HepG2 (cell line): Measurements from ENCODE around the gene PMS2. TPM values are rescaled to one million over a fixed set of nuclear protein-coding genes. Genes with fewer than 3 reads are reported as not detected.

Experiments used
- ATAC-seq: fragments of 200-7000 bp; cut with Tn5 transposase; 3 replicates; pipeline ENCODE4 v1.9.1; 2020; ENCODE audit warnings: mild to moderate bottlenecking, moderate library complexity
- BruUV-seq: library from RNA; stranded (reverse); fragments of 400-500 nt; replicated peaks from 2 replicates; lab custom pipeline; 2021; lab: Mats Ljungman, UMichigan
- CTCF ChIA-PET: fragments of 300-600 bp; formaldehyde crosslinking; extraction: SDS; loops from one replicate; lab custom pipeline; 2021; ENCODE audit warnings: low total read pairs, inconsistent platforms, low intra/inter-chr PET ratio; lab: Yijun Ruan, JAX
- POLR2A ChIA-PET: fragments of 350-600 bp; sonication (Branson Sonifier 250); formaldehyde crosslinking; loops from one replicate; lab custom pipeline; 2020; ENCODE audit warnings: antibody characterized with exemption, inconsistent platforms; lab: Yijun Ruan, JAX
- DNase-seq: peaks from one replicate; pipeline ENCODE4 v3.0.0-alpha.2; 2015; ENCODE audit warnings: low spot score
- FAIRE-seq: peaks from 3 replicates; lab custom pipeline; 2011; peaks lifted over from hg19 to GRCh38; lab: Jason Lieb, UNC
- H2AFZ ChIP-seq: one replicate; pipeline ENCODE4 v1.6.1; 2011; ENCODE audit warnings: low read length, inconsistent platforms
- H3K27ac ChIP-seq: fragments of 300-600 bp; 3 replicates; pipeline ENCODE4 v1.8.0; 2011; ENCODE audit warnings: mixed run types, mild to moderate bottlenecking, mixed read lengths, low read length, inconsistent platforms; ENCODE audit not compliant: insufficient read depth; ENCODE audit errors: extremely low read length
- H3K27me3 ChIP-seq, 2 experiments: fragments of 200-600 bp in 1 of 2; 2 replicates in 1 of 2; 3 replicates in 1 of 2; pipeline versions ENCODE4 v1.6.0 to v1.8.0; 2011; ENCODE audit warnings: low read length in 2 of 2, mild to moderate bottlenecking in 2 of 2, moderate library complexity in 2 of 2, inconsistent platforms in 1 of 2; ENCODE audit not compliant: insufficient read depth in 2 of 2, control insufficient read depth in 1 of 2
- H3K36me3 ChIP-seq, 2 experiments: fragments of 200-600 bp in 1 of 2; replicated peaks in 1 of 2; 2 replicates in 1 of 2; 3 replicates in 1 of 2; pipeline versions ENCODE4 v1.5.1 to v1.8.0; 2011; ENCODE audit warnings: low read length in 2 of 2, inconsistent platforms in 1 of 2; ENCODE audit not compliant: insufficient read depth in 2 of 2, control insufficient read depth in 1 of 2
- H3K4me1 ChIP-seq: 2 replicates; pipeline ENCODE4 v1.5.1; 2012; ENCODE audit warnings: low read length, inconsistent platforms; ENCODE audit not compliant: insufficient read depth
- H3K4me2 ChIP-seq: 2 replicates; pipeline ENCODE4 v1.6.0; 2011; ENCODE audit warnings: low read depth, low read length, inconsistent platforms
- H3K4me3 ChIP-seq, 3 experiments: fragments of 200-600 bp in 1 of 3; sonication (generic), shearing (Covaris generic) in 1 of 3; replicated peaks in 1 of 3; 2 replicates each; pipeline ENCODE4 v1.5.1; 2011 to 2016; ENCODE audit warnings: low read length in 3 of 3, inconsistent platforms in 2 of 3, low read depth in 2 of 3, mild to moderate bottlenecking in 2 of 3, control low read depth in 1 of 3, mixed read lengths in 1 of 3; ENCODE audit not compliant: insufficient read depth in 1 of 3
- H3K79me2 ChIP-seq: one replicate; pipeline ENCODE4 v1.6.1; 2011; ENCODE audit warnings: low read length, inconsistent platforms; ENCODE audit not compliant: insufficient read depth
- H3K9ac ChIP-seq: 2 replicates; pipeline ENCODE4 v1.6.0; 2011; ENCODE audit warnings: mild to moderate bottlenecking, low read depth, low read length, inconsistent platforms; ENCODE audit not compliant: insufficient read depth
- H3K9me3 ChIP-seq: 2 replicates; pipeline ENCODE4 v1.5.1; 2012; ENCODE audit warnings: mild to moderate bottlenecking, low read length
- H4K20me1 ChIP-seq: 2 replicates; pipeline ENCODE4 v1.6.0; 2011; ENCODE audit warnings: inconsistent platforms, mild to moderate bottlenecking, low read length, moderate library complexity; ENCODE audit not compliant: insufficient read depth
- ASH2L ChIP-seq: fragments of 300-600, 200-600 bp; sonication (generic); IDR thresholded peaks from 2 replicates; pipeline ENCODE4 v1.7.0; 2017; ENCODE audit warnings: low read depth, mild to moderate bottlenecking, moderate library complexity, mixed read lengths, low read length; ENCODE audit not compliant: insufficient read length
- ATM ChIP-seq: fragments of 450-650 bp; IDR thresholded peaks from 2 replicates; pipeline ENCODE4 v1.7.1; 2017; ENCODE audit warnings: mild to moderate bottlenecking, borderline replicate concordance
- CBFB ChIP-seq: sonication (generic); formaldehyde crosslinking; IDR thresholded peaks from 2 replicates; pipeline ENCODE4 v1.4.0; 2020; ENCODE audit warnings: missing genetic modification reagents
- HOXD1 ChIP-seq: sonication (generic); formaldehyde crosslinking; IDR thresholded peaks from 2 replicates; pipeline ENCODE4 v1.5.0; 2020; ENCODE audit warnings: missing genetic modification reagents
- ISX ChIP-seq: sonication (generic); formaldehyde crosslinking; conservative IDR thresholded peaks from 2 replicates; pipeline ENCODE4 v1.5.0; 2020; ENCODE audit warnings: missing genetic modification reagents
- KMT2A ChIP-seq: sonication (generic); formaldehyde crosslinking; IDR thresholded peaks from 2 replicates; pipeline ENCODE4 v1.4.0; 2020; ENCODE audit warnings: missing genetic modification reagents
- MBNL3 ChIP-seq: fragments of 250-450 bp; sonication (Bioruptor Pico); conservative IDR thresholded peaks from 2 replicates; pipeline ENCODE4 v1.8.0; 2022; ENCODE audit warnings: mild to moderate bottlenecking, inconsistent platforms
- MYC ChIP-seq: sonication (generic); formaldehyde crosslinking; IDR thresholded peaks from 2 replicates; pipeline ENCODE4 v1.9.0; 2021; ENCODE audit warnings: missing genetic modification reagents, borderline replicate concordance
- SALL1 ChIP-seq: sonication (generic); formaldehyde crosslinking; IDR thresholded peaks from 2 replicates; pipeline ENCODE4 v1.8.0; 2022; ENCODE audit warnings: mild to moderate bottlenecking, missing genetic modification reagents
- SCMH1 ChIP-seq: sonication (generic); formaldehyde crosslinking; IDR thresholded peaks from 2 replicates; pipeline ENCODE4 v1.9.0; 2021; ENCODE audit warnings: missing genetic modification reagents, mild to moderate bottlenecking, borderline replicate concordance
- ZBTB33 ChIP-seq: sonication (generic); formaldehyde crosslinking; IDR thresholded peaks from 2 replicates; pipeline ENCODE4 v1.4.0; 2020; ENCODE audit warnings: missing genetic modification reagents
- ZNF629 ChIP-seq: sonication (generic); formaldehyde crosslinking; conservative IDR thresholded peaks from 2 replicates; pipeline ENCODE4 v1.5.0; 2020; ENCODE audit warnings: missing genetic modification reagents
- ZNF678 ChIP-seq: sonication (generic); formaldehyde crosslinking; IDR thresholded peaks from 2 replicates; pipeline ENCODE4 v1.4.0; 2020; ENCODE audit warnings: mild to moderate bottlenecking, missing genetic modification reagents
- ZNF703 ChIP-seq: sonication (generic); formaldehyde crosslinking; IDR thresholded peaks from 2 replicates; pipeline ENCODE4 v1.5.1; 2020; ENCODE audit warnings: missing genetic modification reagents, mild to moderate bottlenecking, moderate library complexity, borderline replicate concordance
- ZSCAN21 ChIP-seq: sonication (generic); formaldehyde crosslinking; IDR thresholded peaks from 2 replicates; pipeline ENCODE4 v1.8.0; 2022; ENCODE audit warnings: mild to moderate bottlenecking, missing genetic modification reagents, moderate library complexity, borderline replicate concordance
- WGBS: methylation state at CpG from one replicate; pipeline ENCODE4 v1.1.6; 2017; ENCODE audit warnings: low lambda C conversion rate; 5-methylcytosine and 5-hydroxymethylcytosine counted together
- in situ Hi-C: cut with HindIII; loops from 2 replicates; pipeline ENCODE4 v1.10.0; 2017; ENCODE audit warnings: low pct_unique_long_range_greater_than_20kb; ENCODE audit not compliant: extremely low pct_ligation_motif_present
- intact Hi-C: fragments of 100-400 bp; cut with micrococcal nuclease; formaldehyde crosslinking; loops from one replicate; pipeline ENCODE4 v1.10.0; 2022; ENCODE audit not compliant: unreplicated experiment
- polyA plus RNA-seq, 8 experiments: library from polyadenylated mRNA; depleted of rRNA in 3 of 8; stranded (reverse) in 7 of 8; unstranded in 1 of 8; fragments of >200 nt; fragmentation: Illumina TruSeq in 4 of 8; extraction: Trizol in 4 of 8; gene quantifications; 2 replicates each; pipeline versions ENCODE4 v1.2.1 to v1.2.3, GENCODE V29; 2011 to 2016; ENCODE audit warnings: low read depth in 4 of 8, missing spikeins in 1 of 8, mixed read lengths in 1 of 8; ENCODE audit not compliant: insufficient read depth in 1 of 8
- total RNA-seq, 5 experiments: library from RNA; depleted of rRNA; stranded (reverse); fragments of >200 nt; fragmentation: Illumina TruSeq; extraction: Trizol; gene quantifications; 2 replicates each; pipeline ENCODE4 v1.2.3, GENCODE V29; 2016; ENCODE audit warnings: low read depth in 1 of 5
- TF ChIP-seq, protein P1 (sequence below): sonication (generic); formaldehyde crosslinking; IDR thresholded peaks from 2 replicates; pipeline ENCODE4 v1.4.0; 2020; ENCODE audit warnings: missing genetic modification reagents

The PMS2 gene
- total and polyA plus RNA-seq, 2 of the 13 experiments (the other 11 are each of a cell fraction or from before 2014, with no cell fraction given), result 6.3 to 11.4 TPM

GRCh38 chr7:6026820-6027311, 18.0 kb upstream of the PMS2 start (continued):
- no peak for TF ChIP-seq ZNF629
- no peak for TF ChIP-seq ASH2L
- TF ChIP-seq ATM, result no peak
- no peak for TF ChIP-seq CBFB (CRISPR knock-in tag)
- TF ChIP-seq HOXD1 (CRISPR knock-in tag), result no peak
- no peak for TF ChIP-seq ZNF678 (CRISPR knock-in tag)
- TF ChIP-seq SALL1 (CRISPR knock-in tag), result no peak
- TF ChIP-seq, protein P1, sequence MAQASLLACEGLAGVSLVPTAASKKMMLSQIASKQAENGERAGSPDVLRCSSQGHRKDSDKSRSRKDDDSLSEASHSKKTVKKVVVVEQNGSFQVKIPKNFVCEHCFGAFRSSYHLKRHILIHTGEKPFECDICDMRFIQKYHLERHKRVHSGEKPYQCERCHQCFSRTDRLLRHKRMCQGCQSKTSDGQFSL (CRISPR knock-in tag), result no peak
- TF ChIP-seq, all 625 proteins: peak for 0

GRCh38 chr7:6026011-6026819, 17.4 kb upstream of the PMS2 start:
- H3K9ac ChIP-seq, result no peak overlapping the region
- ATAC-seq, result peak; percentile 92
- no peaks in the 10 kb centered on the region for H3K79me2 ChIP-seq
- H3K27ac ChIP-seq, result no peak overlapping the region
- no peak overlapping the region for H3K4me2 ChIP-seq
- 90% methylated on average over 21 of the region's 22 CpGs for WGBS
- no peaks in the 10 kb centered on the region for H3K27me3 ChIP-seq
- CTCF ChIA-PET, result no interaction called here
- FAIRE-seq, result no peak
- H3K36me3 ChIP-seq, result peaks cover 40 to 91% of the 10 kb centered on the region in 2 experiments
- no peaks in the 10 kb centered on the region for H3K9me3 ChIP-seq
- peak; percentile 64 for DNase-seq
- no peaks in the 10 kb centered on the region for H3K4me1 ChIP-seq
- no peak overlapping the region for H3K4me3 ChIP-seq
- no TSS peak for BruUV-seq
- H4K20me1 ChIP-seq, result no peaks in the 10 kb centered on the region
- H2AFZ ChIP-seq, result no peak overlapping the region
- intact Hi-C loops, result loop anchor here (1.0 kb wide), 1 partner anchor 80 kb away; no protein-coding TSS in a partner anchor
- in situ Hi-C loops, result no loop called here
- POLR2A ChIA-PET, result interaction anchor here (1.1 to 1.7 kb wide), 4 partner anchors 11 to 18 kb away, joined by 3 to 5 read pairs (median 4); partner anchors contain the start of genes AIMP2 and PMS2
- TF ChIP-seq ZNF703, result peak; percentile 51; the same call in 1 of the 2 replicates
- no peak for TF ChIP-seq ZSCAN21 (CRISPR knock-in tag)
- TF ChIP-seq MBNL3 (CRISPR knock-in tag), result no peak
- peak; percentile 55; the same call in 1 of the 2 replicates for TF ChIP-seq ZBTB33 (CRISPR knock-in tag)
- TF ChIP-seq SCMH1, result no peak
- TF ChIP-seq ISX, result no peak
- TF ChIP-seq KMT2A (CRISPR knock-in tag), result no peak
- no peak for TF ChIP-seq MYC (CRISPR knock-in tag)
